HL-60 (cell line): Measurements from ENCODE around the gene TPI1.
A peak's percentile ranks its signal among the peaks of the same experiment; 100 is the strongest.

Experiments used
- DNase-seq, 2 experiments: peaks; one replicate each; pipeline ENCODE4 v3.0.0-alpha.2; 2010 to 2020; ENCODE audit warnings: low read depth in 1 of 2, low spot score in 1 of 2
- H3K27ac ChIP-seq: fragments of 250-450 bp; sonication (Bioruptor Pico); replicated peaks from 2 replicates; pipeline ENCODE4 v1.5.1; 2020; ENCODE audit warnings: mild to moderate bottlenecking, moderate library complexity
- H3K27me3 ChIP-seq: fragments of 250-450 bp; sonication (Bioruptor Pico); 2 replicates; pipeline ENCODE4 v1.5.1; 2021; ENCODE audit warnings: mild to moderate bottlenecking, moderate library complexity; ENCODE audit not compliant: insufficient read depth, poor library complexity, severe bottlenecking
- H3K4me3 ChIP-seq: replicated peaks from 2 replicates; pipeline ENCODE4 v1.5.1; 2011; ENCODE audit warnings: mild to moderate bottlenecking, control low read depth, low read length; ENCODE audit not compliant: insufficient read depth
- CTCF ChIP-seq: IDR thresholded peaks from one replicate; pipeline ENCODE4 v1.5.1; 2011; ENCODE audit warnings: low read length, control low read depth, inconsistent platforms; ENCODE audit not compliant: insufficient read depth
- GABPA ChIP-seq: IDR thresholded peaks from 2 replicates; pipeline ENCODE4 v1.6.1; 2012; ENCODE audit warnings: low read depth
- POLR2AphosphoS5 ChIP-seq: IDR thresholded peaks from 2 replicates; pipeline ENCODE4 v1.6.1; 2012; ENCODE audit warnings: low read depth
- REST ChIP-seq: IDR thresholded peaks from 2 replicates; pipeline ENCODE4 v1.6.1; 2012; ENCODE audit warnings: low read depth; ENCODE audit not compliant: insufficient replicate concordance
- SPI1 ChIP-seq: IDR thresholded peaks from 2 replicates; pipeline ENCODE4 v1.6.1; 2012; ENCODE audit warnings: low read depth, mild to moderate bottlenecking, borderline replicate concordance

TPI1 gene

GRCh38 chr12:6866163-6866919 is 990 bp upstream of the TPI1 start:
- no peak for TF ChIP-seq REST
- no peak for TF ChIP-seq SPI1
- TF ChIP-seq GABPA, result no peak
- TF ChIP-seq CTCF, result no peak
- TF ChIP-seq POLR2AphosphoS5, result no peak
- H3K27me3 ChIP-seq, result no peaks in the 10 kb centered on the region
- peak overlapping the region; percentile 93 for H3K4me3 ChIP-seq
- H3K27ac ChIP-seq, result peak overlapping the region; percentile 92
- no peak for DNase-seq

GRCh38 chr12:6866920-6867412 is 365 bp upstream of the TPI1 start:
- TF ChIP-seq CTCF, result no peak
- no peak for TF ChIP-seq REST
- 0 out of 2 replicates have a peak, but pooled peaks have one; percentile 0 for TF ChIP-seq SPI1
- TF ChIP-seq POLR2AphosphoS5, result no peak
- TF ChIP-seq GABPA, result no peak
- peak overlapping the region; percentile 93 for H3K4me3 ChIP-seq

GRCh38 chr12:6868211-6869048 is 1.1 kb downstream of the TPI1 start:
- Histone ChIP-seq H3K4me3 (peak overlapping the region; percentile 93), H3K27me3 (no peaks in the 10 kb centered on the region), H3K27ac (peak overlapping the region; percentile 92)
- TF ChIP-seq POLR2AphosphoS5 (0 out of 2 replicates have a peak, but pooled peaks have one; percentile 1), GABPA (no peak)
- no peak for DNase-seq

More at GRCh38 chr12:6866920-6867412, 365 bp upstream of the TPI1 start:
- DNase-seq, result no peak
- Histone ChIP-seq H3K27me3 (no peaks in the 10 kb centered on the region), H3K27ac (peak overlapping the region; percentile 92)
